Endodermal cell (in vitro differentiated cells): ENCODE data around the gene FEZ2. TPM values are rescaled to one million over a fixed set of nuclear protein-coding genes. Genes with fewer than 3 reads are reported as not detected.

Source experiments
- DNase-seq: peaks from one replicate; pipeline ENCODE4 v3.0.0-alpha.2; 2017
- H3K27ac ChIP-seq: 2 replicates; pipeline ENCODE4 v1.5.1; 2013; ENCODE audit warnings: mild to moderate bottlenecking, low read depth, low read length, moderate library complexity
- H3K27me3 ChIP-seq: 2 replicates; pipeline ENCODE4 v1.6.1; 2013; ENCODE audit warnings: mild to moderate bottlenecking, low read length, moderate library complexity; ENCODE audit not compliant: insufficient read depth, control insufficient read depth, poor library complexity, severe bottlenecking
- H3K36me3 ChIP-seq: 2 replicates; pipeline ENCODE4 v1.7.0; 2013; ENCODE audit warnings: mild to moderate bottlenecking, low read length, moderate library complexity; ENCODE audit not compliant: control insufficient read depth, insufficient read depth
- H3K4me1 ChIP-seq: one replicate; pipeline ENCODE4 v1.7.0; 2013; ENCODE audit warnings: low read length; ENCODE audit not compliant: control insufficient read depth, insufficient read depth
- H3K4me3 ChIP-seq: 2 replicates; pipeline ENCODE4 v1.5.1; 2013; ENCODE audit warnings: mild to moderate bottlenecking, low read length, moderate library complexity
- H3K9ac ChIP-seq: 2 replicates; pipeline ENCODE4 v1.6.1; 2013; ENCODE audit warnings: mild to moderate bottlenecking, low read length, moderate library complexity; ENCODE audit not compliant: poor library complexity, severe bottlenecking; ENCODE audit errors: extremely low read depth
- H3K9me3 ChIP-seq: 2 replicates; pipeline ENCODE4 v1.6.1; 2013; ENCODE audit warnings: mild to moderate bottlenecking, low read length, moderate library complexity; ENCODE audit not compliant: control insufficient read depth
- H3K27ac Mint-ChIP-seq: 2 replicates; pipeline ENCODE4 v1.8.0; 2020; ENCODE audit warnings: mixed read lengths
- H3K27me3 Mint-ChIP-seq: 2 replicates; pipeline ENCODE4 v1.8.0; 2021; ENCODE audit warnings: mild to moderate bottlenecking, mixed read lengths; ENCODE audit not compliant: insufficient read depth
- H3K36me3 Mint-ChIP-seq: 2 replicates; pipeline ENCODE4 v1.8.0; 2020; ENCODE audit warnings: low read depth, mixed read lengths
- H3K4me1 Mint-ChIP-seq: 2 replicates; pipeline ENCODE4 v1.8.0; 2020; ENCODE audit warnings: mixed read lengths
- H3K4me3 Mint-ChIP-seq: 2 replicates; pipeline ENCODE4 v1.8.0; 2020; ENCODE audit warnings: mild to moderate bottlenecking, moderate library complexity, mixed read lengths
- H3K9me3 Mint-ChIP-seq: 2 replicates; pipeline ENCODE4 v1.8.0; 2020; ENCODE audit warnings: mild to moderate bottlenecking, mixed read lengths
- WGBS, 2 experiments: methylation state at CpG; one replicate each; pipeline versions ENCODE4 v1.1.5 to v1.1.7; 2013; ENCODE audit warnings: missing lambda C conversion rate in 2 of 2, mixed read lengths in 1 of 2; ENCODE audit not compliant: insufficient coverage in 1 of 2, insufficient read length in 1 of 2; 5-methylcytosine and 5-hydroxymethylcytosine counted together
- total RNA-seq, 2 donors: library from RNA; stranded (reverse); fragmentation: NEBNext Ultra II Directional in 1 of 2; extraction: Animal tissue kit (Norgen Biotek cat#: 25700) in 1 of 2; gene quantifications; 2 replicates in 1 of 2; 3 replicates in 1 of 2; pipeline ENCODE4 v1.2.1, GENCODE V29; 2021
- TF ChIP-seq, protein P1 (sequence below): fragments of 200-600 bp; sonication (generic); conservative IDR thresholded peaks from 2 replicates; pipeline ENCODE4 v1.5.0; 2021; ENCODE audit warnings: antibody characterized with exemption, mild to moderate bottlenecking

The FEZ2 gene
- total RNA-seq, 2 donors from 2014 or later, result 30.0 to 37.3 TPM

DNA sequence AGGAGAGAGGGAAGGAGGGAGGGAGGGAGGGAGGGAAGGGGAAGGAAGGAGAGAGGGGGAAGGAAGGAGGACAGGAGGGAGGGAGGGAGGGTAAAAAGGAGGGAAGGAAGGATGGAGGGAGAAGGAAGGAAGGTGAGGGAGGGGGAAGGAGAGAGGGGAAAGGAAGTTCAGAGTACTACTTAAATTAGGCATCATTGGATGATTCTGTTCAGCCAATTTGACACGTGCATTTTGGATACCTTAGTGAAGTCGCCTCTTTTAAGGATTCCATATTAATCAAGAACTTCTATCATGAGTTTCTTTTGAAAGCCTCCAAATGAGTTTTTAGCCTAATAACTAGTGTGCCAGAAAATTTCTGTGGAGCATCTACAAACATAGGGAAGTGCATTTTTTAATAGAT, 62.9 kb downstream of the FEZ2 start:
- Histone ChIP-seq H3K36me3 (peaks cover 33% of the 10 kb centered on the region), H3K4me1 (peaks cover 12% of the 10 kb centered on the region), H3K9ac (no peak overlapping the region), H3K9me3 (no peaks in the 10 kb centered on the region), H3K27me3 (no peaks in the 10 kb centered on the region), H3K4me3 (no peak overlapping the region), H3K27ac (no peak overlapping the region)
- Mint-ChIP-seq H3K4me3 (no peak overlapping the region), H3K36me3 (peaks cover 16% of the 10 kb centered on the region), H3K9me3 (no peaks in the 10 kb centered on the region), H3K27ac (no peak overlapping the region), H3K27me3 (no peaks in the 10 kb centered on the region), H3K4me1 (peaks cover 40% of the 10 kb centered on the region)
- TF ChIP-seq, protein P1, sequence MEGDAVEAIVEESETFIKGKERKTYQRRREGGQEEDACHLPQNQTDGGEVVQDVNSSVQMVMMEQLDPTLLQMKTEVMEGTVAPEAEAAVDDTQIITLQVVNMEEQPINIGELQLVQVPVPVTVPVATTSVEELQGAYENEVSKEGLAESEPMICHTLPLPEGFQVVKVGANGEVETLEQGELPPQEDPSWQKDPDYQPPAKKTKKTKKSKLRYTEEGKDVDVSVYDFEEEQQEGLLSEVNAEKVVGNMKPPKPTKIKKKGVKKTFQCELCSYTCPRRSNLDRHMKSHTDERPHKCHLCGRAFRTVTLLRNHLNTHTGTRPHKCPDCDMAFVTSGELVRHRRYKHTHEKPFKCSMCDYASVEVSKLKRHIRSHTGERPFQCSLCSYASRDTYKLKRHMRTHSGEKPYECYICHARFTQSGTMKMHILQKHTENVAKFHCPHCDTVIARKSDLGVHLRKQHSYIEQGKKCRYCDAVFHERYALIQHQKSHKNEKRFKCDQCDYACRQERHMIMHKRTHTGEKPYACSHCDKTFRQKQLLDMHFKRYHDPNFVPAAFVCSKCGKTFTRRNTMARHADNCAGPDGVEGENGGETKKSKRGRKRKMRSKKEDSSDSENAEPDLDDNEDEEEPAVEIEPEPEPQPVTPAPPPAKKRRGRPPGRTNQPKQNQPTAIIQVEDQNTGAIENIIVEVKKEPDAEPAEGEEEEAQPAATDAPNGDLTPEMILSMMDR, result no peak
- WGBS, 2 experiments, result 84 to 88% methylated on average over 2 of the region's 2 CpGs
- DNase-seq, result no peak

DNA sequence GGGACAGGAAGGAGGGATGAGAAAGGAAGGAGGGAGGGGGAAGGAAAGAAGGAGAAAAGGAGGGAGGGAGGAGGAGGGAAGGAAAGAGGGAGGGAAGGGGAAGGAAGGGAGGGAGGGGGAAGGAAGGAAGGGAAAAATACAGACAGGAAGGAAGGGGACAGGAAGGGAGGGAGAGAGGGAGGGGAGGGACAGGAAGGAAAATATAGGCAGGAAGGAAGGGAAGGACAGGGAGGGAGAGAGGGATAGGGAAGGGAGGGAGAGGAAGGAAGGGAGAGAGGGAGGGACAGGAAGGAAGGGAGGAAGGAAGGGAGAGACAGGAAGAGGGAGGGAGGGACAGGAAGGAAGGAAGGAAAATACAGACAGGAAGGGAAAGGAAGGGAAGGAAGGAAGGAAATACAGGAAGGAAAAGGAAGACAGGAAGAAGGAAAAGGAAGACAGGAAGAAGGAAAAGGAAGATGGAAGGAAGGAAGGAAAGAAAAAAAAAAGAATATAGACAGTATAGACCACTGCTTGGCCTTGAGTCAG, 63.6 kb downstream of the FEZ2 start:
- no peak overlapping the region for H3K27ac ChIP-seq
- no peak overlapping the region for H3K4me3 ChIP-seq
- H3K36me3 Mint-ChIP-seq, result peaks cover 16% of the 10 kb centered on the region
- H3K27me3 Mint-ChIP-seq, result no peaks in the 10 kb centered on the region
- DNase-seq, result no peak
- H3K4me3 Mint-ChIP-seq, result no peak overlapping the region
- no peaks in the 10 kb centered on the region for H3K9me3 ChIP-seq
- H3K4me1 ChIP-seq, result peaks cover 12% of the 10 kb centered on the region
- peaks cover 46% of the 10 kb centered on the region for H3K4me1 Mint-ChIP-seq
- no peaks in the 10 kb centered on the region for H3K9me3 Mint-ChIP-seq
- no peaks in the 10 kb centered on the region for H3K27me3 ChIP-seq
- no peak overlapping the region for H3K27ac Mint-ChIP-seq
- peaks cover 32% of the 10 kb centered on the region for H3K36me3 ChIP-seq
- TF ChIP-seq, protein P1, result no peak
- no peak overlapping the region for H3K9ac ChIP-seq

DNA sequence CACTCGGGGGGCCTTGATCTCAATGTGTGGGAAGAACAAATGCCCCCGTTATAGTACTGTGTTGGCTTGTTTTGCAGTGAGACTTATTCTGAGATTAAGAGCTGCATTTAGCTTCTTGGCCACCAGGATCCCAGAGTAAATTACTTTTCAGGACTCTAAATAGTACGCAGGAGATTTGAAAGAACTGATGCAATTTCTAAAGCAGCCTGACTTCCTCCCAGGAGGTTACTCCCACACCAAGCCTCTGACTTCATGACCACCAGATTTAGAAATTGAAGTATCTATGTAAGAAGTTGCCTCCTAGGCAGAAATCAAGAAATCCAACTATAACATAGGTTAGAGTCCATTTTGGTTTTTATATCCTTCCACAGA, 67.0 kb downstream of the FEZ2 start:
- Mint-ChIP-seq H3K9me3 (no peaks in the 10 kb centered on the region), H3K27ac (peak overlapping the region; percentile 37), H3K4me3 (no peak overlapping the region), H3K4me1 (peaks cover 47% of the 10 kb centered on the region), H3K27me3 (no peaks in the 10 kb centered on the region), H3K36me3 (peaks cover 3% of the 10 kb centered on the region)
- Histone ChIP-seq H3K27ac (no peak overlapping the region), H3K9me3 (no peaks in the 10 kb centered on the region), H3K9ac (no peak overlapping the region), H3K27me3 (no peaks in the 10 kb centered on the region), H3K36me3 (peaks cover 23% of the 10 kb centered on the region), H3K4me3 (no peak overlapping the region), H3K4me1 (peaks cover 25% of the 10 kb centered on the region)
- no peak for DNase-seq
- 93 to 100% methylated on average over 3 of the region's 3 CpGs for WGBS, 2 experiments
- TF ChIP-seq, protein P1, result peak; percentile 61
